ENCODE data around the gene MARK3.

Gene MARK3

DNA sequence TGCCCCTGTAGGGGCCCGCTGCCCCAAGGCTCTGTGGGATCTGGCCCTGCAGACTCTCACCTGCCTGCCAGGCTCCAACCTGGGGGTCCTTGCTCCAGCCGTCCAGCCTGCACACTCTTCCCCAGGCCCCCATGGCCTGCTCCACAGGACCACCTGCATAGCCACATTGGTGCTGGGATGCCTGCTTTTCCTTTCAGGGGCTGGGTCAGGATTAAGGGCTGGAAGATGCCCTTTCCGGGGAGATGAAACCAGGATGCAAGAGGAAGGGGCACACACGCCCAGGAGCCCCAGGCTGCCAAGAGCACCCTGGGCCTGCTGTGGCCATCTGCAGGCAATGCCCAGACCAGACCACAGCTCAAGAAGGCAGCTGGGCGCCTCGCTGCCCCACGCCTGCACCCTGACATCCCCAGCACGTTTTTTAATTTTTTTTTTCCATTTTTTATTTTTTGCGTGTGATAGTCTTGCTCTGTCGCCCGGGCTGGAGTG is 162.3 kb downstream of the MARK3 start:
- TF ChIP-seq, protein P1, sequence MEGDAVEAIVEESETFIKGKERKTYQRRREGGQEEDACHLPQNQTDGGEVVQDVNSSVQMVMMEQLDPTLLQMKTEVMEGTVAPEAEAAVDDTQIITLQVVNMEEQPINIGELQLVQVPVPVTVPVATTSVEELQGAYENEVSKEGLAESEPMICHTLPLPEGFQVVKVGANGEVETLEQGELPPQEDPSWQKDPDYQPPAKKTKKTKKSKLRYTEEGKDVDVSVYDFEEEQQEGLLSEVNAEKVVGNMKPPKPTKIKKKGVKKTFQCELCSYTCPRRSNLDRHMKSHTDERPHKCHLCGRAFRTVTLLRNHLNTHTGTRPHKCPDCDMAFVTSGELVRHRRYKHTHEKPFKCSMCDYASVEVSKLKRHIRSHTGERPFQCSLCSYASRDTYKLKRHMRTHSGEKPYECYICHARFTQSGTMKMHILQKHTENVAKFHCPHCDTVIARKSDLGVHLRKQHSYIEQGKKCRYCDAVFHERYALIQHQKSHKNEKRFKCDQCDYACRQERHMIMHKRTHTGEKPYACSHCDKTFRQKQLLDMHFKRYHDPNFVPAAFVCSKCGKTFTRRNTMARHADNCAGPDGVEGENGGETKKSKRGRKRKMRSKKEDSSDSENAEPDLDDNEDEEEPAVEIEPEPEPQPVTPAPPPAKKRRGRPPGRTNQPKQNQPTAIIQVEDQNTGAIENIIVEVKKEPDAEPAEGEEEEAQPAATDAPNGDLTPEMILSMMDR (IDR thresholded peaks at IDR 0.05): no peak
- Histone ChIP-seq H3K27ac (no peak overlapping the region), H3K4me1 (peaks cover 2% of the 10 kb centered on the region), H3K79me2 (peaks cover 18% of the 10 kb centered on the region), H3K36me3 (ENCODE audit: control insufficient read depth, insufficient read depth, low read length) (no peaks in the 10 kb centered on the region), H2AFZ (no peak overlapping the region), H3K27me3 (ENCODE audit: control insufficient read depth, insufficient read depth, low read length) (no peaks in the 10 kb centered on the region), H3K9me3 (ENCODE audit: control insufficient read depth, low read length) (no peaks in the 10 kb centered on the region), H3K9ac (no peak overlapping the region), H3K4me2 (ENCODE audit: low read length) (no peak overlapping the region), H3K4me3 (ENCODE audit: low read depth, low read length) (no peak overlapping the region)

DNA sequence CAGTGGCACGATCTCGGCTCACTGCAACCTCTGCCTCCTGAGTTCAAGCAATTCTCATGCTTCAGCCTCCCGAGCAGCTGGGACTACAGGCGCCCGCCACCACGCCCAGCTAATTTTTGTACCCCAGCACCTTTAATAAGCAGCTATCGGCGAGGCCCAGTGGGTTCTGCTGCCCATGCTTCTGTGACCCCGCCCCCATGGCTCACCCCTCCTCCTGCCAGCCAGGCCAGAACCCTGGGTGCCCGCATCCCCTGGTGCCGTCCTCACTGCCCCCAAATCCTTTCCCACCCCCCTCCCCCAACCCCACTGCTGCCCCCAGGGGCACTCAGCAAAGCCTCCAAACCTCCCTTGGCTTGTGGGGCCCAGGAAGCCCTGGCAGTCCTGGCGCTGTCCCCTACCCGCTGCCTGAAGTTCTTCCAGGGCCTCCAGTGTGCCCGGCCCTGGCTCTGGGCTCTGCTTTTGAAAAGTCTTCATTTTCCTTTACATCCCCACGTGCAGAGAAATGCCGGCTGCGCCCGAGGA is 162.8 kb downstream of the MARK3 start:
- Histone ChIP-seq H3K36me3 (ENCODE audit: control insufficient read depth, insufficient read depth, low read length) (no peaks in the 10 kb centered on the region), H3K9me3 (ENCODE audit: control insufficient read depth, low read length) (no peaks in the 10 kb centered on the region), H3K79me2 (peaks cover 20% of the 10 kb centered on the region), H3K4me3 (ENCODE audit: low read depth, low read length) (no peak overlapping the region), H3K27ac (no peak overlapping the region), H2AFZ (no peak overlapping the region), H3K9ac (no peak overlapping the region), H3K4me2 (ENCODE audit: low read length) (no peak overlapping the region), H3K27me3 (ENCODE audit: control insufficient read depth, insufficient read depth, low read length) (no peaks in the 10 kb centered on the region), H3K4me1 (no peaks in the 10 kb centered on the region)
- TF ChIP-seq, protein P1 (IDR thresholded peaks at IDR 0.05): no peak

DNA sequence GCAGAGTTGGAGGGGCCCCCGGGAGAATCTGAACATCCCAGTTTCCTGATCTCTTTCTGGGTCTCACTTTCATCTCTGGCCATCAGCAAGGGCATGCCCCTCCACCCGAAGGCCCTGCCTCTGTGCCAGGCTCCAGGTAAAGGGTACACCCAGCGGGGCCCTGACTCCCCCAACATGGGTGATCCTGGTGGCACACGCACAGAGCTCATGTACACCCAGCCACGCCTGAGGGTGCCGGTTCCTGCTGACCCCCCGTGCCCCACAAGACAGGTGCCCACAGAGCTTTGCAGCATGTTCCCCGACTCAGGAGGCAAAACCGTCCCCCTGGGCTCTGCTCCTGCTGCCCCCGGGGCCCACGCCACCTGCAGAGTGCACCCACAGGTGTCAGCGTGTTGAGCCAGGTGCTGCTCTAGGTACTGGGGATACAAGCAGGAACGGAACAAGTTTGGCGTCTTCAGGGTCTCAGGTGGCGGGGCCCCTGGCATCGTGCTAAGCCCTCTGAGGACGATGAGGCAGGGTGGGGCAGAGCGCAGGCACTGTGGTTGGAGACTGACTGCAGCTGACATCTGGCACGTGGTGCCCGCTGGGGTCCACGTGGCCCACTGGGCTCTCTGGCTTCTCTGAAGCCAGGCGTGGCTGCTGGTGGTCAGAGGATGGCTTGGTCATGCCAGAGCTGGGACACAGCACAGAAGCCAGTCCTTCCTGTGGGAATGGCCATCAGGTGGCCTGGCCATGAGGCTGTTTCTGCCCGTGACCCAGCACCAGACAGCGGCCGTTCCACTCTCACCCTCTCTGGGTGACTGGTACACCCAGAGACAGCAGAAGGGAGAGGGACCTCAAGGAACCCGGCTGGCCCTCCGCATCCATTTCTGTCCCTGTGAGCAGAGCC is 163.5 kb downstream of the MARK3 start:
- Histone ChIP-seq H2AFZ (no peak overlapping the region), H3K4me3 (ENCODE audit: low read depth, low read length) (no peak overlapping the region), H3K9ac (no peak overlapping the region), H3K4me1 (no peaks in the 10 kb centered on the region), H3K27ac (no peak overlapping the region), H3K27me3 (ENCODE audit: control insufficient read depth, insufficient read depth, low read length) (no peaks in the 10 kb centered on the region), H3K4me2 (ENCODE audit: low read length) (no peak overlapping the region), H3K36me3 (ENCODE audit: control insufficient read depth, insufficient read depth, low read length) (no peaks in the 10 kb centered on the region), H3K79me2 (peaks cover 22% of the 10 kb centered on the region), H3K9me3 (ENCODE audit: control insufficient read depth, low read length) (no peaks in the 10 kb centered on the region)
- TF ChIP-seq, protein P1 (IDR thresholded peaks at IDR 0.05): no peak

DNA sequence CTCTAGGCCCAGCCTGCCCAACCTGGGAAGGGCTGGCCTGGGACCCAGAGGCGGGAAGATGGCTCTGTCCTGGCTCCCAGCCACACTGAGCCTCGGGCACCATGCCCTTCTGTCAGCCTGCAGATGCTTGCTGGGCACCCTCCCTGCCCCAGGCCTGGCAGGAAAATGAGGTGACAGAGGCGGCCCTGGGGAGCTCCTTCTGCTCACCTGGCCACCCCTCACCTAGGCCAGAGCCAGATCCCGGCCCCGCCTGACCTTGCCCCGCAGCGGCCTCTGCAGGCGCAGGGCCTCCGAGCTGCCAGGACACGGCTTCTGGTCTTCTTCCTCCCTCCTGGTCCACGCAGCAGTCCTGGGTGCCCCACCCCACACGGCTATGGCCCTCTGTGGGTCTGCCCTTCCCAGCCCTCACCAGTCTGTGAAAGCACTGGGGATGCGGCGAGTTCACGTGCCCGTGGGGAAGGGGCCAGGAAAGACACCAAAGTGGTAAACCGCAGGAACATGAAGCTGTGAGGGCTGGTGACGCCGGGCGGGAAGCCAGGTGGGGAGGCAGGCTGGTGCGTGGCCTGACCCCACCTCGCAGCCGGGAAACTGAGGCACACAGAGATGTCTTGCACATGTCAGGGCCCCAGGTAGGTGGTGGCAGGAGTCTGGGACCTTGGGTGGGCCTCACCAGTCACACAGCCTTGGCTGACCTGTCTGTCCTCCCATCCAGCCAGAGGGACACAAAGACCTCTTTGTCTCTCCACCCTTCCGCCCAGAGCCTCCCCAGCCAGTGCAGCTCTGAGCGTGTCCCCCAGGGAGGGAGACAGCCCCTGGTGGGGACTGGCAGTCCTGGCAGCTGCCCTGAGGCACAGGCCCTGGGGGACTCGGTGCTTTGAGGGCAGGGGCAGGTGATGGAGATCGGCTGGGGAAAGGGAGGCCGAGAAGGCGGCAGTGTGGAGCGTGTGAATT is 164.4 kb downstream of the MARK3 start:
- H3K4me3 ChIP-seq (ENCODE audit: low read depth, low read length): no peak overlapping the region
- no peaks in the 10 kb centered on the region for H3K36me3 ChIP-seq (ENCODE audit: control insufficient read depth, insufficient read depth, low read length)
- H3K27ac ChIP-seq: no peak overlapping the region
- no peak overlapping the region for H3K9ac ChIP-seq
- TF ChIP-seq, protein P1 (IDR thresholded peaks at IDR 0.05): no peak
- no peak overlapping the region for H3K4me2 ChIP-seq (ENCODE audit: low read length)
- H3K27me3 ChIP-seq (ENCODE audit: control insufficient read depth, insufficient read depth, low read length): no peaks in the 10 kb centered on the region
- peaks cover 24% of the 10 kb centered on the region for H3K79me2 ChIP-seq
- no peaks in the 10 kb centered on the region for H3K9me3 ChIP-seq (ENCODE audit: control insufficient read depth, low read length)
- no peaks in the 10 kb centered on the region for H3K4me1 ChIP-seq
- no peak overlapping the region for H2AFZ ChIP-seq

Measured in parathyroid adenoma (tissue), 2 donors.